GM19324 (cell line): ENCODE measurements around the gene CERT1.
A peak's percentile ranks its signal among the peaks of the same experiment; 100 is the strongest.
"Not testable (repeated sequence)": the region's sequence is repeated elsewhere in the genome, so short reads cannot be mapped to it uniquely, and the experiment has no call there.

Source experiments
- ATAC-seq: cut with Tn5 transposase; IDR thresholded peaks from one replicate; pipeline ENCODE4 v1.9.1; 2021; ENCODE audit warnings: mild to moderate bottlenecking, moderate library complexity; ENCODE audit not compliant: unreplicated experiment, low FRiP score

The CERT1 gene

DNA sequence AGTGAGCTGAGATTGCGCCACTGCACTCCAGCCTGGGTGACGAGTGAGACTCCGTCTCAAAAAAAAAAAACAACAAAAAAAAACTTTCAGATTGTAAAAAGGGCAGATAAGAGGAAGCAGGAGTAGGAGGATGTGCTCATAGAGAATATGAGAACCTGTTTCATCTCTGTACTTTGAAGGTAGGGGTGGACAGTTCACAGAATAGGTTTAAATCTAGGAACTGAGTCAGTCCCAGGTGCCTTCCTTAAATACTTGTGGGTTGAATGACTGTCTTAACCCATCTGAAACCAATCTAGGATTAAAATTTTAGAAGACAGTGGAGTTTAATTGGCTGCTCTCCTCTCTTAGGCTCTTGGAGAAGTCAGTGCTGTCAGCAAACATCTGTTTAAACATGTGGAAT lies 12.6 kb upstream of the CERT1 start:
- ATAC-seq, result peak; percentile 70

DNA sequence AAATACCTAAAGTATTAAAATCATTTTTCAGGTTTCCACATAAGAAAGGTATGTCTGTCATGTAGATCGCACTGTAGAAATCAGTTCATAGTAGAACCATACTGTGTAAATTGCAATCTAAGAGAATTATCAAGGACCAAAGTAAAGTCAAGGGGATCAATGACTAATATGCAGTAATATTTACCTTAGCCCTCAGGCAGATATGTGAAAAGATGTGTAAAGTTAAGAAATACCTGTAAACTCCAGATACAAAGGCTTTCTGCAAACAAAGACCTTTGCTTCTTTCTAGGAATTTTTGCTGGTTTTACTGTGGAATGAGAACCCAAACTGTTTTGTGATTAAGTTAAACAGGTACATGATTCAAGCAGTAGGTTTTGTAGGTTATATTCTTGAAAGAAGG lies 11.8 kb upstream of the CERT1 start:
- no peak for ATAC-seq

DNA sequence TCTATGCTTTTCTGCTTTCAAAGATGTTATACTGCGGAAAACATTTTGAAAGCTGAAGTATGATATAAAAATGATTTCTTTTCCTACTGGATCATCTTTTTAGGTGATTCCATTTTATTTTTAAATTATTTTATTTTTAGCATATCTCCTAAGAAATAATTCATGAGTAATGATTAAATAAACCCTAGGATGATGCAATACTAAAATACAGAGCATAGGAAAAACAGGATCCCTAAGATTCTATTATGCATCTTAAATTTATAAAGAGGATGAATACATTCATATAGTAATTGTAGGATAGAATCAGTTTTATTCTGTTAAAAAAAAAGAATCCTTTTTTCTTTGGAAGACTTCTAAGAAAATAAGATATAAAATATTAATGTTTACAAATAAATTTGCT lies 11.1 kb upstream of the CERT1 start:
- no peak for ATAC-seq

DNA sequence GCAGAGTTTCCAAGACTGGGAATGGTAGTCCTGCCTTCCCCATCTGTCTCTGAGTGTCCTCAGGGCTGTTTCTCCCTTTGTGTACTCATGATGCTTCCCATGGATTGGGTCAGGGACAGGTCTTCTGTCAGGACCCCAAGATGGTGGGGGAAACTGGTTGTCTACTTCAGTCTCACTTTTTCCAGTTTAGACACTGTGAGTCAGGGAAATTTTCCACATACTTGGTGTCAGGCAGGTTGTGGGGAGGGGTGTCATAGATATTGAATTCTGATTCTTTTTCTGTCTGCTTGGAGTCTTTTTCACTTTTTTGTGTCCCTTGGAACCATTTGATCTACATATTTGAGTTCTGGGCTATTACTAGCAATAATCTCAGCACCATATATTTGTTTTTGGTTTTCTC lies 10.6 kb upstream of the CERT1 start:
- no peak for ATAC-seq

DNA sequence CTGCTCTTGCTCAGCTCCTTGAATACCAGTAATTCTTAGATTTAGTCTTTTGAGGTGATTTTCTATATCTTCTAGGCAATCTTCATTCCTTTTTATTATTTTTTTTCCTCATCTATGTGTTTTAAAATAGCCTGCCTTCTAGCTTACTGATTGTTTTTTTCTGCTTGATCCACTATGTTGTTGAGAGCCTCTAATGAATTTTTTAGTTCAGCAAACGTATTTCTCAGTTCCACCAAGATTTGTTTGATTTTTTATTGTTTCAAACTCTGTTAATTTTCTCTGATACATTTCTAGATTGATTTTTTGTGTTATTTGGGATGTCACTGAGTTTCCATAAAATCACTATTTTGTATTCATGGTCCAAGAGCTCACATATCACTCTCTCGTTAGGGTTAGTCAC lies 9.8 kb upstream of the CERT1 start:
- ATAC-seq, result no peak

DNA sequence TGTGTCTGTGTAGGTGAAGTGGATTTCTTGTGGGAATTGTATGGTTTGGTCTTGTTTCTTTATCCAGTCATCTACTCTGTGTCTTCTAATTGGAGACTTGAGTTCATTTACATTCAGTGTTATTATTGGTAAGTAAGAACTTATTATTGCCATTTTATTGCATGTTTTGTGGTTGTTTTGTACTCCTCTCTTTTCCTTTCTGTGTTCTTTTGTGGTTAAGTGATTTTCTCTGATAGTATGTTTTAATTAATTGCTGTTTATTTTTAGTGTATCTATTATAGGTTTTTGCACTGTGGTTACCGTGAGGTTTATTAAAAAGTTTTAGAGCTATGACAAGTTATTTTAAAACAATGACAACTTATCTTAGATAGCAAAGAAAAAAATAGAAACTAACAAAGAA lies 8.3 kb upstream of the CERT1 start:
- ATAC-seq, result no peak

DNA sequence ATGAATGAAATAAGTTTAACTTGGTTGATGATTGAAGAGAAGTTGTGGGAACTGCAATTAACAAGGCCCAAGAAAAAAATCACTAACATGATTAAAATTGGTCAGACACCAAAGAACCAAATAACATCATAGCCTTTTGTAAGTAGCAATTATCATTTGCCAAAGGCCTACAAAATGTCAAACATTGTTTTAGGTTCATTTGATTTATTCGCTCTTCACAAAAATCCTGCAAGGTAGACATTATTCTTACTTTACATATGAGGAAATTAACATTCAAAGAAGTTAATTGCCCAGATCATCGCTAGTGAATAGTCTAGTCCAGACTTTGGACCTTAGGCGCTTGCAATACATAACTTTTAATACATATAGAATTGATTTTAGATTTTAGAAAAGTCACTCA lies 2.9 kb upstream of the CERT1 start:
- no peak for ATAC-seq

DNA sequence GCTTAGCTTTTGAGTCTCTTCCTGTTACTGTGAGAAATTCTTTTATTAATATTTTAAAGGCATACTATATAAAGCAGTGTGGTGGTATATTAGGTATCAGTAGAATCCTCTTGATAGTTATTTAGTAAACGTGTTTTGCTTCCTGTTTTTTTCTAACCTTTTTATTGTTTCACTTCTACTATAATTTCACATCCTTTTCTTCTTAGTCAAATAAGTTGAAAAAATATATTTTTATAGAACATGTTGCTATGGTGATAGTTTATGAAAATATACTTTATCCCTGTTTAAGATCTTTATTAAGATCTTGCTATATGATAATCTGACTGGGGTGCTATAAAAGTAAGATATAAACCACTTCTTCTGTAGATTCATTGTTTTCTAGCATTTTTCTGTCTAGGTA lies 2.4 kb upstream of the CERT1 start:
- ATAC-seq, result no peak

DNA sequence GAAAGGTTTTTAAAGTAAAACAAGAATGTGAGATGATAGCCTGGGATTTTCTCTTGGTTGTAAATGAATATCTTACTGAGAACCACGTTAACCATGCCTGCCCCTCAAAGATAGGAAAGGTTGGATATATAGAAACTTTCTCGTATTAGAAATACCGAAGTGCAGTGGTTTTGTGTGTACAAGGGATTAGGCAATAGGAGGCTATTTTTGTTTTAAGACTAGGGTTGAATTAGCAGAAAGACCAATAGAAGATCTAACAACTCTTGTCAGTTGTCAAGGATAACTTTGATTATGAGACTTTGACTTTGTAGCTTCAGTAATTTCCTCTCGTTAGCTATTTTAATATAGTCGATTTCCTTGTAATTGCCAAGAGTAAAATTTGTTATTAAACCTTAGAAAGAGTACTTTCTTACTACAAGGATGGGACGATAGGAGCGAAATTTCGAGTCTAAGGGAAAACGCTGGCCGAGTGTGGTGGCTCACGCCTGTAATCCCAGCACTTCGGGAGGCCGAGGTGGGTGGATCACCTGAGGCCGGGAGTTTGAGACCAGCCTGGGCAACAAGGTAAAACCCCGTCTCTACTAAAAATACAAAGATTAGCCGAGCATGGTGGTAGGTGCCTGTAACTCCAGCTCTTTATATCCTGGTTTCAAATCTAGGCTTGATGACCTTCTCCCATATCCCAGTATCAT lies 1.1 kb upstream of the CERT1 start:
- ATAC-seq, result no peak

DNA sequence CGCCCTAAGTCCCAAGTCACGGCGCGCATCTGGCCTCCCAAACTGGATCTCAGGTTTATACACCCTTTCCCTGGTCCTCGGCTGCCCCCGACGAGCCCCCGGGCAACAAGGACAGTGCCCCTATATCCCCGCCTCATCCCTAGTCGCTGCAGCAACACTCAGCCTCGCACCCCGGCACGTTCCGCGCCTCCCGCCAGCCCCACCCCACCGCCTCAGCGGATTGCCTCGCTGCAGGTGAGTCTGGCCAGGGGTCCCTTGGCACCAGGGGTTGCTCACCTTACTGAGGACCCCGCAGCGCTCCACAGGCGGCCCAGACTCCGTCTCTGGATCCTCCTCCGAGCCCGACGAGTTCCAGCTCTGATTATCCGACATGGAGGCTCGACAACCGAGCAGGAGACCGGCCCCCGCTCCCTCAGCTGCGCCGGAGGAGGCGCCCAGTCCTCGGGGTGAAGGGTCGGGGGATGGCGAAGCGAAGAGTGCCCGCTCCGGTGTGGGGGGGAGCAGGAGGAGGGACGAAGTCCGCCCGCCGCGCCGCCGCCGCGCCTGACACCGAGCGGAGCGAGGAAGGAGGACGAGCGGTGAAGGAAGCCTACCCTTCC lies 494 bp downstream of the CERT1 start:
- peak; percentile 43 for ATAC-seq

DNA sequence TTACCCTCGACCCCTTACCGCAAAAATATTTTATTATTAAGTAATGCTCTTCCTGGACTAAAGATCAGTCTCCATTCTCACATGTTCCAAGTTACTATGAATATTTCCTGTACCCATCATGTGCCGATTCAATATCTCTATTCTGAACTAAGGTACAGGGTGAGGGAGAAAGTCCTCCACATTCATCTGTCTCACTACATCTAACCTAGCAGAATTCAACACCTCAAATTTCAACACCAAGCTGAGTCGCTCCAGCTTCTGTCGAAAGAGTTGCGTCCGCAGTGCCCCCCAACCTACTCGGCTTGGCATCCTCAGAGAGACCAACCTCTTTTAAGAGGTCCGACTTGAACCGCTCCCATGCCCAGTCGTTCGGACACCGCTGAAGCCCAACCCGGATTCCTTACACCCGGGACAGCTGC lies 1.0 kb downstream of the CERT1 start:
- no peak for ATAC-seq

DNA sequence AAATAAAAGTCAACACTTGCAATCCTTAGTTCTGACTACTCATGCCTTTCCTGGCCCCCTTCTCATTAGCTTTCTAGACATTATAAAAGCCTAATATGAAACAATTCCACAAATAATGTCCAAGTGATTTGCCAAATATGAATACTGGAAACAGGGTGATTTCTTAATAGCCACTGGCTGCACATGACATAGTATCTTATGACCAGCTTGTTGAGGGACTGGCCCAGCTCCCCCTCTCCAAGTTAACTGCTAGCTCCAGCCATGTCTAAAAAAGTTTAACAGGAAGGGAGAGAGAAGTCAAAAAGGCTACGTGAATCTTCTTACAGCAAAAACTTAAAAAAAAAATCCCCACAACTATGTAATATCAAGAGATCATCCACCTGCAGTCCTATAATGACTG lies 1.5 kb downstream of the CERT1 start:
- ATAC-seq, result no peak

DNA sequence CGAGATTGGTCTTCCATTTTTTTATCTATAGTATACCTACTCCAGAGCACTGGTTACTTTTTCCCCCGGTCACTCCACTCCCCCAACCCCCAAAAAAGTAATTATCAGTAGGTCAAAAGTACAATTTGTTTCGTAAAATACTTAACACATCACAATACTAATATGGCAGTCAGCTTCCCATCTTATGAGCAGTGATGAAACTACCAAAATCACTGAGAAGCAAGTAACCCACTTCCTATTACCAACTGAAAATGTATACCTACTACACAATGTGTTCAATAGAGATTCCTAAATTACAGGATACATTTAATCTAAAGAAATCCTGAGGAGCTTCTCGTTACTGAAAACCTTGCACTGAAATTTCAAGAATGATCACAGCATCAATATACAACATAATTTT lies 1.9 kb downstream of the CERT1 start:
- no peak for ATAC-seq

DNA sequence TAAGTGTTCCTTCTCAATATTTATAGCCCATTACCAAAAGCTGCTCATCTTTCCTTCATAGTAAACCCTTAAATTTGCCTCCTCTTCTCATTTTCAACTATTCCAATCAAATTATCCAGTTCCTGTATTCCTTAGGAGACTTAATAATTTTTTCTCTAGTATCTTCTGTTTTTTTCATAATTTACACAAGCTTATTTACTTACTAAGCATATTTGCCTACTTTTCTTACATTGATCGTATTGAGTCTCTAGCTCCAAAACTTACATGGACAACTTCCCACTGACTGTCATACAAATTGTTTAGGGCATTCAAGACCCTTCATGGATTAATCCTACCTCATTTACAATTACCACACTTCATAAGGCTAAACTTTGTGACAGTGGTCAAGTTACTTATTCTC lies 3.6 kb downstream of the CERT1 start:
- no peak for ATAC-seq

DNA sequence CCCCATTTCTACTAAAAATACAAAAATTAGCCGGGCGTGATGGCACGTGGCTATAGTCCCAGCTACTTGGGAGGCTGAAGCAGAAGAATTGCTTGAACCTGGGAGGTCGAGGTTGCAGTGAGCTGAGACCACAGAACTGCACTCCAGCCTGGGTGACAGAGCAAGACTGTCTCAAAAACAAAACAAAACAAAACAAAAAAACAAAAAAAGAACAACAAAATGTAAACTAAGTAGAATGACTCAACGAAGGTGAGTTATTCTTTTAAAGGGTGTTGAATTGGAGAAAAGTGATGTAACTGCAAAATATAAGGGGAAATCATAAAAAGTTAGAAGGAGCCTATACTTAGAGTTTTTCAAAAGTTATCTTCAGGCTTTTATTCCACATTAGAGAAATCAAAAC lies 6.3 kb downstream of the CERT1 start:
- ATAC-seq, result not testable (repeated sequence)

DNA sequence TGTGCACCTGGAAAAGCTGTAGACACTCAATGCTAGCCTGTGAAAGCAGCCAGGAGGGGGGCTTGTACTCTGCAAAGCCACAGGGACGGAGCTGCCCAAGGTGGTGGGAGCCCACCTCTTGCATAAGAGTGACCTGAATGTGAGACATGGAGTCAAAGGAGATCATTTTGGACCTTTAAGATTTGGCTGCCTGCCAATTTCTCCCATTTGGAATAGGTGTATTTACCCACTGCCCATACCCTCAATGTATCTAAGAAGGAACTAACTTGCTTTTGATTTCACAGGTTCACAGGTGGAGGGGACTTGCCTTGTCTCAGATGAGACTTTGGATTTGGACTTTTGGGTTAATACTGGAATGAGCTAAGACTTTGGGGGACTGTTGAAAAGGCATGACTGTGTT lies 12.6 kb downstream of the CERT1 start:
- ATAC-seq, result not testable (repeated sequence)

DNA sequence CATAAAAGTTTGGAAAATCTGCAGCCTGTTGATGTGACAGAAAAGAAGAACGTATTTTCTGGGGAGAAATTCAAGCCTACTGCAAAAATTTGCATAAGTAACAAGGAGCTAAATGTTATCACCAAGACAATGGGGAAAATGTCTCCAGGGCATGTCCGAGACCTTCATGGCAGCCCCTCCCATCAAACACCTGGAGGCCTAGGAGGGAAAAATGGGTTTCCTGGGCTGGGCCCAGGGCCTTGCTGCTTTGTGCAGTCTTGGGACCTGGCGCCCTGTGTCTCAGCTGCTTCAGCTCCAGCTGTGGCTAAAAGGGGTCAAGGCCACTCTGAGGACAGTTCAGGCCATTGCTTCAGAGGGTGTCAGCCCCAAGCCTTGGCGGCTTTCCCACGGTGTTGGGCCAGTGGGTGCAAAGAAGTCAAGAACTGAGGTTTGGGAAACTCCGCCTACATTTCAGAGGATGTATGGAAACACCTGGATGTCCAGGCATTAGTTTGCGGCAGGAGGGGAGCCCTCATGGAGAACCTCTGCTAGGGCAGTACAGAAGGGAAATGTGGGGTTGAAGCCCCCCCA lies 13.1 kb downstream of the CERT1 start:
- ATAC-seq, result no peak

DNA sequence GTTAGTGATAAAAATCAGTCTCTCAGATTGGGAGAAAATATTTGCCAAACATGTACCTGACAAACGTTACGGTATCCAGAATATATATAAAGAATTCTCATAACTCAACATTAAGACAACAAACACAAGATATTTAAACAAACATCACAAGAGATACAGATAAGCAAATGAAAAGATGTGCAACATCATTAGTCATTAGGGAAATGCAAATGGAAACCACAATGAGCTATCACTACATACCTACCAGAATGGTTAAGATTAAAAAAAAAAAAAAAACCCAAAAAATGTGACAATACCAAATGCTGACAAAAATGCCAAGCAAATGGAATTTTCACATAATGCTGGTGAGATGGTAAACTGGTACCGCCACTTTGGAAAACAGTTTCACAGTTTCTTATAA lies 15.4 kb downstream of the CERT1 start:
- no peak for ATAC-seq

DNA sequence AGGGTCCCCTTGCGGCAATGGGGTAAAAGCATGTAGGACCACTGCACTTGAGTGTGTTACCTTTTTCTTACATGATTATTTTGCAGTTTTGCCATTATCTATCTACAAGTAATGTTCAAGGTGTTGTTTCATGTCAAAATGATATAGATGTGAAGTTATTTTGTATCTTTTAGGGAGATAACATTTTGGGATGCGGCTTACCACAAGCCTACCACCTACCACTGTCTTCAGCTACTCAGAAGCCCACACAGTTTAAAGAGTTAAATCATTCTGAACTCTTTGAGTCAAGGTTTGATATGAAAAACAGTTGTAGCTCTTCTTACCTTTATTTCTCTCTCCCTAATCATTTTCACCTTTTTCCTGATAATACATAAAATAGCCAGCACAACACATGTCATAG lies 19.8 kb downstream of the CERT1 start:
- ATAC-seq, result no peak

DNA sequence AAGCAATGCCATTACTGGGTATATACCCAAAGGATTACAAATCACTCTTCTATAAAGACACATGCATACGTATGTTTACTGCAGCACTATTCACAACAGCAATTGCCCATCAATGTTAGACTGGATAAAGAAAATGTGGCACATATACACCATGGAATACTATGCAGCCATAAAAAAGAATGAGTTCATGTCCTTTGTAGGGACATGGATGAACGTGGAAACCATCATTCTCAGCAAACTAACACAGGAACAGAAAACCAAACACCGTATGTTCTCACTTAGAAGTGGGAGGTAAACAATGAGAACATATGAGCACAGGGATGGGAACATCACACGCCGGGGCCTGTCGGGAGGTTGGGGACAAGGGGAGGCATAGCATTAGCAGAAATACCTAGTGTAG lies 21.6 kb downstream of the CERT1 start:
- ATAC-seq, result not testable (repeated sequence)

DNA sequence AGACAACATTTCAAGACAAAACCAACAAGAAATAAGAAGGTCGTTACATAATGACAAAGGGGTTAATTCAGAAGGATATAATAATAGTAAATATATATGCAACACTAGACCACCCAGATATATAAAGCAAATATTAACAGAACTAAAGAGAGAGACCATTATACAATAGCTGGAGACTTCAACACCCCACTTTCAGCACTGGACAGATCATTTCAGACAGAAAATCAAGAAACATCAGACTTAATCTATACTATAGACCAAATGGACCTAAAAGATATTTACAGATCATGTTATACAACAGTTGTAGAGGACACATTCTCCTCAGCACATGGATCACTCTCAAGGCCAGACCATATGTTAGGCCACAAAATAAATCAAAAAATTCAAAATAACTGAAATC lies 26.8 kb downstream of the CERT1 start:
- ATAC-seq, result no peak

DNA sequence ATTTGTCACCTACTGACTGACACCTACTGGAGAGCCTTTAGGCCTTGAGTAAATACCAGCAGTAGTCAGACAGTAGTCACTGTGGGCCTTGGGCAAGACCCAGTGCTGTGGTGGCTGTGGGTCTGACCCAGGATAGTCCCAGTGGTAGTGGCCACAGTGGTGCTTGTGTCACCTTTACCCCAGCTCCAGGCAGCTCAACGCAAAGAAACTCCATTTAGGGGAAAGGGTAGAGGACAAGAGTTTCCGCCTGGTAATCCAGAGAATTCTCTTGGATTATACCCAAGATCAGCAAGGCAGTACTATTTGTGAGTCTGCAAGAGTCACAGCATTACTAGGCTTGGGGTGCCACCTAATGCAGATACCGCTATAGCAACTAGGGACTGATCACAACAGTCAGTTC lies 28.9 kb downstream of the CERT1 start:
- ATAC-seq, result no peak
